Ishikawa (cell line): ENCODE measurements around the gene TOMM22.

Experiments used
- CEBPB ChIP-seq: IDR thresholded peaks from 2 replicates; pipeline ENCODE4 v1.6.1; 2012
- CREB1 ChIP-seq: IDR thresholded peaks from 2 replicates; pipeline ENCODE4 v1.6.1; 2012; ENCODE audit warnings: low read depth
- EGR1 ChIP-seq: IDR thresholded peaks from 2 replicates; pipeline ENCODE4 v1.6.1; 2012
- EP300 ChIP-seq: IDR thresholded peaks from 2 replicates; pipeline ENCODE4 v1.6.1; 2012; ENCODE audit warnings: borderline replicate concordance
- FOXM1 ChIP-seq: IDR thresholded peaks from 2 replicates; pipeline ENCODE4 v1.6.1; 2012; ENCODE audit warnings: low read depth, borderline replicate concordance
- NFIC ChIP-seq: IDR thresholded peaks from 2 replicates; pipeline ENCODE4 v1.6.1; 2012
- RAD21 ChIP-seq: IDR thresholded peaks from 2 replicates; pipeline ENCODE4 v1.6.1; 2012; ENCODE audit warnings: low read depth
- TAF1 ChIP-seq: IDR thresholded peaks from 2 replicates; pipeline ENCODE4 v1.6.1; 2012; ENCODE audit warnings: low read depth, mild to moderate bottlenecking
- TCF12 ChIP-seq: IDR thresholded peaks from 2 replicates; pipeline ENCODE4 v1.6.1; 2012; ENCODE audit warnings: low read depth
- TEAD4 ChIP-seq: IDR thresholded peaks from 2 replicates; pipeline ENCODE4 v1.6.1; 2012
- YY1 ChIP-seq: IDR thresholded peaks from 2 replicates; pipeline ENCODE4 v1.6.1; 2012; ENCODE audit warnings: low read depth
- ZBTB7A ChIP-seq: IDR thresholded peaks from 2 replicates; pipeline ENCODE4 v1.6.1; 2012; ENCODE audit warnings: low read depth
- TF ChIP-seq, protein P1 (sequence below): IDR thresholded peaks from 2 replicates; pipeline ENCODE4 v1.6.1; 2012; ENCODE audit warnings: low read depth, mild to moderate bottlenecking
- TF ChIP-seq, protein P2 (sequence below): IDR thresholded peaks from 2 replicates; pipeline ENCODE4 v1.6.1; 2012
- TF ChIP-seq, protein P3 (sequence below): IDR thresholded peaks from 2 replicates; pipeline ENCODE4 v1.6.1; 2012

TOMM22 gene

DNA sequence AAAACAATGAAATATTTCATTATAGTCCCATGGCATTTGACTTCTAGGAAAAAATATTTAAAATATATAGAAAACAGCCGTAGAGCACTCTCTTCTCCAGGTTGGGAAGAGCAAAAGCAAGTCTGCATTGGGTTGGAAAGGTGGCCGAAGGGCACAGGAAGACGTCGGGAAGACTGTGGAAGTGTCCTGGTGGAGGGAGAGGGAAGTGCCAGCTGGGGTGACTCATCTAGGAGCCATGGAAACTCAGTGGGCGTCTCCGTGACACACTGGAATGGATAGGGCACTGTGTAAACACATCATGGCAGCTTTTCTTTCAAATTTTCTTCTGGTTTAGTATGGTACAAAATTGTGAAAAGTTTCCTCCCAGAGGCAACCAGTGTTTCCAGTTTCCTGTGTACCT lies 36.7 kb downstream of the TOMM22 start:
- TF ChIP-seq, protein P1, sequence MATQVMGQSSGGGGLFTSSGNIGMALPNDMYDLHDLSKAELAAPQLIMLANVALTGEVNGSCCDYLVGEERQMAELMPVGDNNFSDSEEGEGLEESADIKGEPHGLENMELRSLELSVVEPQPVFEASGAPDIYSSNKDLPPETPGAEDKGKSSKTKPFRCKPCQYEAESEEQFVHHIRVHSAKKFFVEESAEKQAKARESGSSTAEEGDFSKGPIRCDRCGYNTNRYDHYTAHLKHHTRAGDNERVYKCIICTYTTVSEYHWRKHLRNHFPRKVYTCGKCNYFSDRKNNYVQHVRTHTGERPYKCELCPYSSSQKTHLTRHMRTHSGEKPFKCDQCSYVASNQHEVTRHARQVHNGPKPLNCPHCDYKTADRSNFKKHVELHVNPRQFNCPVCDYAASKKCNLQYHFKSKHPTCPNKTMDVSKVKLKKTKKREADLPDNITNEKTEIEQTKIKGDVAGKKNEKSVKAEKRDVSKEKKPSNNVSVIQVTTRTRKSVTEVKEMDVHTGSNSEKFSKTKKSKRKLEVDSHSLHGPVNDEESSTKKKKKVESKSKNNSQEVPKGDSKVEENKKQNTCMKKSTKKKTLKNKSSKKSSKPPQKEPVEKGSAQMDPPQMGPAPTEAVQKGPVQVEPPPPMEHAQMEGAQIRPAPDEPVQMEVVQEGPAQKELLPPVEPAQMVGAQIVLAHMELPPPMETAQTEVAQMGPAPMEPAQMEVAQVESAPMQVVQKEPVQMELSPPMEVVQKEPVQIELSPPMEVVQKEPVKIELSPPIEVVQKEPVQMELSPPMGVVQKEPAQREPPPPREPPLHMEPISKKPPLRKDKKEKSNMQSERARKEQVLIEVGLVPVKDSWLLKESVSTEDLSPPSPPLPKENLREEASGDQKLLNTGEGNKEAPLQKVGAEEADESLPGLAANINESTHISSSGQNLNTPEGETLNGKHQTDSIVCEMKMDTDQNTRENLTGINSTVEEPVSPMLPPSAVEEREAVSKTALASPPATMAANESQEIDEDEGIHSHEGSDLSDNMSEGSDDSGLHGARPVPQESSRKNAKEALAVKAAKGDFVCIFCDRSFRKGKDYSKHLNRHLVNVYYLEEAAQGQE: no peak
- no peak for TF ChIP-seq NFIC
- TF ChIP-seq, protein P2, sequence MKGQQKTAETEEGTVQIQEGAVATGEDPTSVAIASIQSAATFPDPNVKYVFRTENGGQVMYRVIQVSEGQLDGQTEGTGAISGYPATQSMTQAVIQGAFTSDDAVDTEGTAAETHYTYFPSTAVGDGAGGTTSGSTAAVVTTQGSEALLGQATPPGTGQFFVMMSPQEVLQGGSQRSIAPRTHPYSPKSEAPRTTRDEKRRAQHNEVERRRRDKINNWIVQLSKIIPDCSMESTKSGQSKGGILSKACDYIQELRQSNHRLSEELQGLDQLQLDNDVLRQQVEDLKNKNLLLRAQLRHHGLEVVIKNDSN: no peak
- TF ChIP-seq FOXM1: no peak
- TF ChIP-seq EP300: no peak
- no peak for TF ChIP-seq CEBPB
- TF ChIP-seq YY1: no peak
- TF ChIP-seq CREB1: no peak
- TF ChIP-seq TCF12: no peak
- no peak for TF ChIP-seq EGR1
- TF ChIP-seq, protein P3, sequence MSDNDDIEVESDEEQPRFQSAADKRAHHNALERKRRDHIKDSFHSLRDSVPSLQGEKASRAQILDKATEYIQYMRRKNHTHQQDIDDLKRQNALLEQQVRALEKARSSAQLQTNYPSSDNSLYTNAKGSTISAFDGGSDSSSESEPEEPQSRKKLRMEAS: no peak
- no peak for TF ChIP-seq TAF1
- TF ChIP-seq ZBTB7A: no peak
- no peak for TF ChIP-seq RAD21
- no peak for TF ChIP-seq TEAD4

DNA sequence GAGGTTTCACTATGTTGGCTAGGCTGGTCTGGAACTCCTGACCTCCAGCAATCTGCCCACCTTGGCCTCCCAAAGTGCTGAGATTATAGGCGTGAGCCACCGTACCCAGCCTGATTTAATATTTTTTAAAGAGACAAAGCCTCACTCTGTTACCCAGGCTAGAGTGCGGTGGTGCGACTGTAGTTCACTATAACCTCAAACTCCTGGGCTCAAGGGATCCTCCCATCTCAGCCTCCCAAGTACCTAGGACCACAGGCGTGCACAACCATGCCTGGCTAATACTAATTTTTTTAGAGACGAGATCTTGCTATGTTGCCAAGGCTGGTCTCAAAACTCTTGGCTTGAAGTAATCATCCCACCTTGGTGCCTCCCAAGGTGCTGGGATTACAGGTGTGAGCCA lies 37.4 kb downstream of the TOMM22 start:
- TF ChIP-seq TAF1 (no peak), ZBTB7A (no peak), EGR1 (no peak), RAD21 (no peak), CEBPB (no peak), TCF12 (no peak), YY1 (no peak), CREB1 (no peak), FOXM1 (no peak), TEAD4 (no peak), NFIC (no peak), EP300 (no peak)
- TF ChIP-seq, protein P3: no peak
- TF ChIP-seq, protein P2: no peak
- TF ChIP-seq, protein P1: no peak

DNA sequence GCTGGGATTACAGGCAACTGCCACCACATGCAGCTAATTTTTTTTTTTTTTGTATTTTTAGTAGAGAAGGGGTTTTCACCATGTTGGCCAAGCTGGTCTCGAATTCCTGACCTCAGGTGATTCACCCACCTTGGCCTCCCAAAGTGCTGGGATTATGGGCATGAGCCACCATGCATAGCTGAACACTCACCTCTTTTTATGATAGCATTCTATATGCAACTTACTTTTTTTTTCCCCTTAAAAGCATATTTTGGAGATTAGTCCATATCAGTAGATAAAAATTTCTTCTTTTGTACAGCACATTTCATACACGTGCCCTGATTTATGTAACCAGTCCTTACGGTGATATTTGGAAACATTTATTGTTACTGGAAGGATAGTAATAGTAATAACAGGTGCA lies 38.6 kb downstream of the TOMM22 start:
- TF ChIP-seq YY1 (no peak), EGR1 (no peak), TEAD4 (no peak), CEBPB (no peak), CREB1 (no peak)
- TF ChIP-seq, protein P1: no peak
- TF ChIP-seq, protein P2: no peak

DNA sequence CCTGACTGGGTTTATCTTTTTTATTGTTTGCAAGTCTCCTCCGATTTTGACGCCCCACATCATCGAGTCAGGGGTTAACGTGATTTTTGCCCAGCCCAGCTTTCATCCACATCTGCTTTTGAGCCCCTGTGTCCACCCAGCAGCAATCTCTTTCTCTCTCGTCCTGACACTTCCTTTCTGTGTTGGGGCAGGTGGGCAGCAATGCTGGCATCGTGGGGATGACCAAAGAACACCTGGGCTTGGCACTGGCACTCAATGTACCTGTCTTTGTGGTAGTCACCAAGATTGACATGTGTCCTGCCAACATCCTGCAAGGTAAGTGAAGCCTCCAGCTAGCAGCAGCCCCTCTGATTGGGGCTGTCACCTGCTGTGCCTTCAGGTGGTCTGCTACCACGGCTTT lies 39.8 kb downstream of the TOMM22 start:
- TF ChIP-seq TAF1 (no peak), RAD21 (no peak), CEBPB (no peak), EGR1 (no peak), NFIC (no peak), YY1 (no peak)
- TF ChIP-seq, protein P2: no peak
- TF ChIP-seq, protein P1: no peak
- TF ChIP-seq, protein P3: no peak
